IMR-90 (cell line): ENCODE data around the gene STAC3.
A peak's percentile ranks its signal among the peaks of the same experiment; 100 is the strongest.

Experiments
- BHLHE40 ChIP-seq: fragments of 150-350 bp; IDR thresholded peaks from 2 replicates; pipeline ENCODE4 v1.6.1; 2016; ENCODE audit warnings: mild to moderate bottlenecking, low read depth, low read length
- CEBPB ChIP-seq: IDR thresholded peaks from 2 replicates; pipeline ENCODE4 v1.6.1; 2012; ENCODE audit warnings: low read depth, low read length, improper control_type of control experiment
- CHD1 ChIP-seq: IDR thresholded peaks from 2 replicates; pipeline ENCODE4 v1.6.1; 2012; ENCODE audit warnings: low read depth, low read length, improper control_type of control experiment
- MAFK ChIP-seq: IDR thresholded peaks from 2 replicates; pipeline ENCODE4 v1.6.1; 2012; ENCODE audit warnings: low read depth, low read length, improper control_type of control experiment
- MAZ ChIP-seq: IDR thresholded peaks from 2 replicates; pipeline ENCODE4 v1.6.1; 2012; ENCODE audit warnings: low read depth, mild to moderate bottlenecking, low read length, improper control_type of control experiment, moderate library complexity, borderline replicate concordance
- POLR2A ChIP-seq: IDR thresholded peaks from 2 replicates; pipeline ENCODE4 v1.6.1; 2012; ENCODE audit warnings: mild to moderate bottlenecking, low read depth, low read length
- RAD21 ChIP-seq: IDR thresholded peaks from 2 replicates; pipeline ENCODE4 v1.6.1; 2012; ENCODE audit warnings: low read length, improper control_type of control experiment
- RCOR1 ChIP-seq: IDR thresholded peaks from 2 replicates; pipeline ENCODE4 v1.6.1; 2012; ENCODE audit warnings: mild to moderate bottlenecking, low read length, improper control_type of control experiment; ENCODE audit not compliant: insufficient replicate concordance
- RFX5 ChIP-seq: IDR thresholded peaks from 2 replicates; pipeline ENCODE4 v1.8.0; 2012; ENCODE audit warnings: low read depth, mild to moderate bottlenecking, low read length, moderate library complexity
- SMC3 ChIP-seq: fragments of 150-350 bp; IDR thresholded peaks from 2 replicates; pipeline ENCODE4 v1.6.1; 2016; ENCODE audit warnings: low read depth, mild to moderate bottlenecking, antibody characterized with exemption, low read length, moderate library complexity
- USF2 ChIP-seq: fragments of 150-350 bp; IDR thresholded peaks from 2 replicates; pipeline ENCODE4 v1.6.1; 2017; ENCODE audit warnings: mild to moderate bottlenecking, antibody characterized with exemption, low read length, low read depth
- TF ChIP-seq, protein P1 (sequence below): conservative IDR thresholded peaks from 2 replicates; pipeline ENCODE4 v1.5.1; 2012; ENCODE audit warnings: mild to moderate bottlenecking, low read depth, low read length, improper control_type of control experiment
- TF ChIP-seq, protein P2 (sequence below): fragments of 150-350 bp; IDR thresholded peaks from 2 replicates; pipeline ENCODE4 v1.6.1; 2016; ENCODE audit warnings: low read depth, mild to moderate bottlenecking, low read length, moderate library complexity, borderline replicate concordance

- TF ChIP-seq, protein P1, sequence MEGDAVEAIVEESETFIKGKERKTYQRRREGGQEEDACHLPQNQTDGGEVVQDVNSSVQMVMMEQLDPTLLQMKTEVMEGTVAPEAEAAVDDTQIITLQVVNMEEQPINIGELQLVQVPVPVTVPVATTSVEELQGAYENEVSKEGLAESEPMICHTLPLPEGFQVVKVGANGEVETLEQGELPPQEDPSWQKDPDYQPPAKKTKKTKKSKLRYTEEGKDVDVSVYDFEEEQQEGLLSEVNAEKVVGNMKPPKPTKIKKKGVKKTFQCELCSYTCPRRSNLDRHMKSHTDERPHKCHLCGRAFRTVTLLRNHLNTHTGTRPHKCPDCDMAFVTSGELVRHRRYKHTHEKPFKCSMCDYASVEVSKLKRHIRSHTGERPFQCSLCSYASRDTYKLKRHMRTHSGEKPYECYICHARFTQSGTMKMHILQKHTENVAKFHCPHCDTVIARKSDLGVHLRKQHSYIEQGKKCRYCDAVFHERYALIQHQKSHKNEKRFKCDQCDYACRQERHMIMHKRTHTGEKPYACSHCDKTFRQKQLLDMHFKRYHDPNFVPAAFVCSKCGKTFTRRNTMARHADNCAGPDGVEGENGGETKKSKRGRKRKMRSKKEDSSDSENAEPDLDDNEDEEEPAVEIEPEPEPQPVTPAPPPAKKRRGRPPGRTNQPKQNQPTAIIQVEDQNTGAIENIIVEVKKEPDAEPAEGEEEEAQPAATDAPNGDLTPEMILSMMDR, result peak; percentile 66
- TF ChIP-seq POLR2A (no peak), CHD1 (no peak), RFX5 (no peak), MAFK (no peak), RAD21 (peak; percentile 55), RCOR1 (no peak), SMC3 (peak; percentile 79), BHLHE40 (no peak), USF2 (no peak), MAZ (no peak), CEBPB (no peak)
- TF ChIP-seq, protein P2, sequence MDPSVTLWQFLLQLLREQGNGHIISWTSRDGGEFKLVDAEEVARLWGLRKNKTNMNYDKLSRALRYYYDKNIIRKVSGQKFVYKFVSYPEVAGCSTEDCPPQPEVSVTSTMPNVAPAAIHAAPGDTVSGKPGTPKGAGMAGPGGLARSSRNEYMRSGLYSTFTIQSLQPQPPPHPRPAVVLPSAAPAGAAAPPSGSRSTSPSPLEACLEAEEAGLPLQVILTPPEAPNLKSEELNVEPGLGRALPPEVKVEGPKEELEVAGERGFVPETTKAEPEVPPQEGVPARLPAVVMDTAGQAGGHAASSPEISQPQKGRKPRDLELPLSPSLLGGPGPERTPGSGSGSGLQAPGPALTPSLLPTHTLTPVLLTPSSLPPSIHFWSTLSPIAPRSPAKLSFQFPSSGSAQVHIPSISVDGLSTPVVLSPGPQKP, result no peak
Observed at GRCh38 chr12:57214398-57214781, 36.6 kb downstream of the STAC3 start.
